ENCODE results near the gene ANGPTL2.

The ANGPTL2 gene

DNA sequence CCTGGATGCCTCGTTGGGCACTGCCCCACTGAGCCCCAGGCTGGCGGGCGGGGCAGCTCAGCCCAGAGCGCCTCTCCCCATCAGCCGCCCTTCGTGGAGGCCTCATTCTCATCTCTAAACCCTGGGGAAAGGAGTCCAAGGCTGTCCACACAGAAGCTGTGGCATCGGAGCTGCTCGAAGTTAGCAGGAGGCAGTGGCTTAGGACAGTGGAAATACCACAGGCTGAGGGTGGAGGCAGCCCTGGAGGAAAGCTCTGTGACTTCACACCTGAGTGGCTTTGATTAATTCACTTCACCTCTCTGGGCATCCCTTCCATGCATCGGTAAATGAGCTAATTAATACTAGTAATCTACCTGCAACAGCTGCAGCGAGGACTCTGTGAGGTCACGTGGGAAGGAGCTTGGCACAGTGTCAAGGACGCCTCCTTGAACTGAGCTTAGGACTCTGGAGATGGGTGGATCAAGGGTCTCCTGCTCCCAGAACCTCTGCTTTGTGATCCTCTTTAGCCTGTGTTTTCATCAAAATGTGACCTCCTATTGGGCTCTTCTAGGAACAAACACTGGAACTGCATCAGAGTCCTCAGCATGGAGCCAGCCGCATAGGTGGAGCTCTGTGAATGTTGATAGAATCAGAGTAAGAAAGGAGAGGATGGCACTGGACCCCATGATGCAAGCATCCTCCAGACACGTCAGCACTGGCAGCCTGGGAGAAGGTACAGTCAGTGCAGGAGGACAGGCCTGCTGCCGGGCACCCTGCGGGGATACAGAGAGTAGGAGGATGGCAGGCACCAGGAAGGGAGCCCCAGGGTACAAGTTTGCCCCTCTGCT, 842 bp upstream of the ANGPTL2 start:
- Histone ChIP-seq H3K4me2 (ENCODE audit: low read length) (no peak overlapping the region), H3K27me3 (ENCODE audit: insufficient read depth, low read length) (no peaks in the 10 kb centered on the region), H2AFZ (ENCODE audit: low read length) (no peak overlapping the region), H3K27ac (ENCODE audit: low read depth, low read length, poor library complexity, severe bottlenecking) (no peak overlapping the region), H3K9me2 (ENCODE audit: low read depth, low read length) (no peaks in the 10 kb centered on the region), H3K9me3 (ENCODE audit: low read length) (no peaks in the 10 kb centered on the region), H3F3A (ENCODE audit: insufficient read depth, low read length) (no peaks in the 10 kb centered on the region), H3K36me3 (ENCODE audit: insufficient read depth, low read length) (no peaks in the 10 kb centered on the region), H3K9ac (ENCODE audit: low read length) (no peak overlapping the region), H4K20me1 (ENCODE audit: insufficient read depth, low read length) (no peaks in the 10 kb centered on the region), H3K79me2 (ENCODE audit: insufficient read depth, low read length) (no peaks in the 10 kb centered on the region), H3K4me3 (ENCODE audit: low read depth, low read length, poor library complexity, severe bottlenecking) (no peak overlapping the region), H3K4me1 (ENCODE audit: insufficient read depth, low read length, severe bottlenecking) (no peaks in the 10 kb centered on the region)
- no peak for TF ChIP-seq EZH2 (IDR thresholded peaks at IDR 0.05; ENCODE audit: borderline replicate concordance, low read length)
- TF ChIP-seq, protein P1, sequence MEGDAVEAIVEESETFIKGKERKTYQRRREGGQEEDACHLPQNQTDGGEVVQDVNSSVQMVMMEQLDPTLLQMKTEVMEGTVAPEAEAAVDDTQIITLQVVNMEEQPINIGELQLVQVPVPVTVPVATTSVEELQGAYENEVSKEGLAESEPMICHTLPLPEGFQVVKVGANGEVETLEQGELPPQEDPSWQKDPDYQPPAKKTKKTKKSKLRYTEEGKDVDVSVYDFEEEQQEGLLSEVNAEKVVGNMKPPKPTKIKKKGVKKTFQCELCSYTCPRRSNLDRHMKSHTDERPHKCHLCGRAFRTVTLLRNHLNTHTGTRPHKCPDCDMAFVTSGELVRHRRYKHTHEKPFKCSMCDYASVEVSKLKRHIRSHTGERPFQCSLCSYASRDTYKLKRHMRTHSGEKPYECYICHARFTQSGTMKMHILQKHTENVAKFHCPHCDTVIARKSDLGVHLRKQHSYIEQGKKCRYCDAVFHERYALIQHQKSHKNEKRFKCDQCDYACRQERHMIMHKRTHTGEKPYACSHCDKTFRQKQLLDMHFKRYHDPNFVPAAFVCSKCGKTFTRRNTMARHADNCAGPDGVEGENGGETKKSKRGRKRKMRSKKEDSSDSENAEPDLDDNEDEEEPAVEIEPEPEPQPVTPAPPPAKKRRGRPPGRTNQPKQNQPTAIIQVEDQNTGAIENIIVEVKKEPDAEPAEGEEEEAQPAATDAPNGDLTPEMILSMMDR (IDR thresholded peaks at IDR 0.05; ENCODE audit: low read length) = no peak

DNA sequence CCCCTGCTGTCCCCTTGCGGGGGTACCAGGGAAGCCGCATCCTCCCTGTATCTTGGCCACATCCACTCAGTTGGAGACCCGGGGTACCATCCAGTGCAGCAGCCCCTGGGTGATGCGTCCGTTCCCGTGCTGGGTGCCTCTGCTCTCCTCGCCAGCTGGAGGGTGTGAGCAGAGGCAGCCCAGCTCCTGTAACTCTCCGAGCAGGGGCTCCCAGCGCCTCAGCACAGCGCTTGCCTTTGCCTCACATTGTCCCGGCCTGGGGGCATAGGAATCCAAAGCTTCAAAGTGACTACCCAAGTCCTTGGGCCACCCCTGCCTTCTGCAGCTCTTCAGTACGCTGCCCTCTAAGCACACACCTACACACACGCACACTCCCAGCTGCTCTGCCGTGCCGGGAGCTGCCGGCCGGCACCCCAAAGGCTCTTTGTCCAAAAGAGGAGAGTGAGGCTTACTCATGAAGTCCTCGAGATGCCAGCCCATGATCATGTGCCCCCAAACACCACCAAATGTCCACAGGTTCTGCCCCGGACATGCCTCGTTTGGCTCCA, 733 bp downstream of the ANGPTL2 start:
- Histone ChIP-seq H3F3A (ENCODE audit: insufficient read depth, low read length) (no peaks in the 10 kb centered on the region), H4K20me1 (ENCODE audit: insufficient read depth, low read length) (no peaks in the 10 kb centered on the region), H3K4me2 (ENCODE audit: low read length) (no peak overlapping the region), H3K79me2 (ENCODE audit: insufficient read depth, low read length) (no peaks in the 10 kb centered on the region), H3K36me3 (ENCODE audit: insufficient read depth, low read length) (no peaks in the 10 kb centered on the region), H3K4me3 (ENCODE audit: low read depth, low read length, poor library complexity, severe bottlenecking) (no peak overlapping the region), H3K9me2 (ENCODE audit: low read depth, low read length) (no peaks in the 10 kb centered on the region), H3K27me3 (ENCODE audit: insufficient read depth, low read length) (no peaks in the 10 kb centered on the region), H2AFZ (ENCODE audit: low read length) (no peak overlapping the region), H3K27ac (ENCODE audit: low read depth, low read length, poor library complexity, severe bottlenecking) (no peak overlapping the region), H3K9me3 (ENCODE audit: low read length) (no peaks in the 10 kb centered on the region), H3K9ac (ENCODE audit: low read length) (no peak overlapping the region), H3K4me1 (ENCODE audit: insufficient read depth, low read length, severe bottlenecking) (no peaks in the 10 kb centered on the region)
- no peak for TF ChIP-seq EZH2 (IDR thresholded peaks at IDR 0.05; ENCODE audit: borderline replicate concordance, low read length)
- TF ChIP-seq, protein P1 (IDR thresholded peaks at IDR 0.05; ENCODE audit: low read length) = no peak

DNA sequence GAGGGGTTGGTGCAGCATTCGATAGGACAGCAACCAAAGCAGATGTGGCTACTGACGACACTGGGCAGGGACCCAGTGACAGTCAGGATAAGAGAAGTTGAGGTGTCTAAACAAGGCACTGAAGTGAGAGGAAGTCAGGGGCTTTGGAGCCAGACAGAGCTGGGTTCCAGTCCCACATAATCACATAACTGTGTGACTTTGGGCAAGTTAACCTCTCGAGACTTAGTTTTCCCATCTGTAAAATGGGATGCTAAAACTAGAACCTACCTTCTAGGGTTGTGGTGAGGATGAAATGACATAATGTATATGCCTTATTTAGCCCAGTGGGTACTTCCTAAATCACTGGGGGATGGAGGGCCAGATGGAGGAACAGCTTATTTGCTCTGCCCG, 3.1 kb downstream of the ANGPTL2 start:
- Histone ChIP-seq H3F3A (ENCODE audit: insufficient read depth, low read length) (no peaks in the 10 kb centered on the region), H3K9me3 (ENCODE audit: low read length) (no peaks in the 10 kb centered on the region), H3K9ac (ENCODE audit: low read length) (no peak overlapping the region), H3K27ac (ENCODE audit: low read depth, low read length, poor library complexity, severe bottlenecking) (no peak overlapping the region), H3K4me1 (ENCODE audit: insufficient read depth, low read length, severe bottlenecking) (no peaks in the 10 kb centered on the region), H3K36me3 (ENCODE audit: insufficient read depth, low read length) (no peaks in the 10 kb centered on the region), H4K20me1 (ENCODE audit: insufficient read depth, low read length) (no peaks in the 10 kb centered on the region), H2AFZ (ENCODE audit: low read length) (no peak overlapping the region), H3K9me2 (ENCODE audit: low read depth, low read length) (no peaks in the 10 kb centered on the region), H3K27me3 (ENCODE audit: insufficient read depth, low read length) (no peaks in the 10 kb centered on the region), H3K4me2 (ENCODE audit: low read length) (no peak overlapping the region), H3K4me3 (ENCODE audit: low read depth, low read length, poor library complexity, severe bottlenecking) (no peak overlapping the region), H3K79me2 (ENCODE audit: insufficient read depth, low read length) (no peaks in the 10 kb centered on the region)
- no peak for TF ChIP-seq EZH2 (IDR thresholded peaks at IDR 0.05; ENCODE audit: borderline replicate concordance, low read length)
- TF ChIP-seq, protein P1 (IDR thresholded peaks at IDR 0.05; ENCODE audit: low read length) = no peak
